Uterus (tissue), 2 donors: Measurements from ENCODE around the gene GLTPD2.
"Not testable (repeated sequence)": the region's sequence is repeated elsewhere in the genome, so short reads cannot be mapped to it uniquely, and the experiment has no call there.

Source experiments
- CTCF ChIP-seq, 4 experiments: fragments of 200-600 bp in 2 of 4; fragments of 450-650 bp in 2 of 4; sonication (generic) in 2 of 4; IDR thresholded peaks; one replicate each; pipeline ENCODE4 v1.5.1; 2016 to 2019; ENCODE audit warnings: antibody characterized with exemption in 4 of 4, mild to moderate bottlenecking in 2 of 4, moderate library complexity in 1 of 4
- POLR2A ChIP-seq, 2 donors: fragments of 450-650 bp; IDR thresholded peaks; one replicate each; pipeline ENCODE4 v1.6.1; 2016; ENCODE audit warnings: antibody characterized with exemption in 2 of 2, mild to moderate bottlenecking in 1 of 2, moderate library complexity in 1 of 2

- TF ChIP-seq CTCF, POLR2A (IDR thresholded peaks at IDR 0.05): not testable (repeated sequence)
Observed at GRCh38 chr17:4832829-4833177, 44.0 kb downstream of the GLTPD2 start.
